HCT116 (cell line): ENCODE results near the gene MUC6. TPM values are rescaled to one million over a fixed set of nuclear protein-coding genes. Genes with fewer than 3 reads are reported as not detected.

Experiments used
- ATAC-seq: fragments of 200-7000 bp; cut with Tn5 transposase; 2 replicates; pipeline ENCODE4 v1.9.1; 2020; ENCODE audit warnings: mild to moderate bottlenecking, moderate library complexity
- BruUV-seq: library from RNA; stranded (reverse); fragments of 400-500 nt; replicated peaks from 2 replicates; lab custom pipeline; 2021; lab: Mats Ljungman, UMichigan
- CTCF ChIA-PET: fragments of 300-600 bp; sonication (Branson Sonifier 250); formaldehyde crosslinking; loops from one replicate; lab custom pipeline; 2021; ENCODE audit warnings: antibody characterized with exemption; lab: Charles Lee
- POLR2A ChIA-PET: fragments of 300-600, 350-600 bp; sonication (Branson Sonifier 250); formaldehyde crosslinking; loops from one replicate; lab custom pipeline; 2021; ENCODE audit warnings: antibody characterized with exemption; lab: Charles Lee
- RAD21 ChIA-PET, 2 experiments: fragments of 300-600 bp; sonication (Branson Sonifier 250); formaldehyde crosslinking; loops; one replicate each; lab custom pipeline; 2023; ENCODE audit warnings: low total read pairs in 2 of 2; ENCODE audit not compliant: uncharacterized antibody in 2 of 2, unreplicated experiment in 2 of 2, low non-redundant PET in 1 of 2; lab: Charles Lee
- DNase-seq: peaks from one replicate; pipeline ENCODE4 v3.0.0-alpha.2; 2010; ENCODE audit warnings: low read depth, low spot score
- H2AFZ ChIP-seq: fragments of 200-600 bp; shearing (Covaris generic), sonication (generic); 2 replicates; pipeline ENCODE4 v1.6.1; 2017; ENCODE audit warnings: low read depth, mixed run types, mixed read lengths, antibody characterized with exemption, low read length; ENCODE audit not compliant: poor library complexity, severe bottlenecking
- H3K27ac ChIP-seq: 2 replicates; pipeline ENCODE4 v1.5.1; 2012; ENCODE audit warnings: low read depth, low read length
- H3K27me3 ChIP-seq: fragments of 200-600 bp; sonication (generic); 2 replicates; pipeline ENCODE4 v1.6.1; 2016; ENCODE audit warnings: mixed run types, low read length, mixed read lengths; ENCODE audit not compliant: insufficient read depth
- H3K36me3 ChIP-seq, 2 experiments: fragments of 200-500 bp in 1 of 2; fragments of 200-600 bp in 1 of 2; sonication (Bioruptor generic) in 1 of 2; sonication (generic) in 1 of 2; 2 replicates each; pipeline versions ENCODE4 v1.5.1 to v1.6.1; 2014 to 2016; ENCODE audit warnings: low read length in 2 of 2, inconsistent platforms in 1 of 2, mixed read lengths in 1 of 2, mixed run types in 1 of 2; ENCODE audit not compliant: insufficient read depth in 2 of 2, control insufficient read depth in 1 of 2
- H3K4me1 ChIP-seq, 2 experiments: fragments of 200-600 bp in 1 of 2; sonication (generic) in 1 of 2; 2 replicates each; pipeline versions ENCODE4 v1.5.1 to v1.6.1; 2012 to 2017; ENCODE audit warnings: low read length in 2 of 2, inconsistent platforms in 1 of 2, mild to moderate bottlenecking in 1 of 2, mixed read lengths in 1 of 2, mixed run types in 1 of 2, moderate library complexity in 1 of 2; ENCODE audit not compliant: insufficient read depth in 2 of 2, control insufficient read depth in 1 of 2
- H3K4me2 ChIP-seq: fragments of 200-600 bp; sonication (generic); 2 replicates; pipeline ENCODE4 v1.6.1; 2017; ENCODE audit warnings: mixed run types, low read length, mixed read lengths
- H3K4me3 ChIP-seq, 2 experiments: fragments of 200-600 bp in 1 of 2; sonication (generic) in 1 of 2; replicated peaks in 1 of 2; 2 replicates each; pipeline ENCODE4 v1.5.1; 2011 to 2016; ENCODE audit warnings: low read length in 2 of 2, control low read depth in 1 of 2, low read depth in 1 of 2, mild to moderate bottlenecking in 1 of 2, mixed read lengths in 1 of 2, mixed run types in 1 of 2
- H3K79me2 ChIP-seq: fragments of 200-600 bp; sonication (generic); 2 replicates; pipeline ENCODE4 v1.6.1; 2017; ENCODE audit warnings: mild to moderate bottlenecking, mixed run types, low read length, moderate library complexity, mixed read lengths; ENCODE audit not compliant: insufficient read depth
- H3K9ac ChIP-seq: fragments of 200-600 bp; sonication (generic); 2 replicates; pipeline ENCODE4 v1.6.1; 2016; ENCODE audit warnings: low read length, mixed read lengths
- H3K9me2 ChIP-seq: fragments of 200-600 bp; sonication (generic), shearing (Covaris generic); 2 replicates; pipeline ENCODE4 v1.6.1; 2017; ENCODE audit warnings: mixed run types, mild to moderate bottlenecking, moderate library complexity; ENCODE audit not compliant: insufficient read depth
- H3K9me3 ChIP-seq, 2 experiments: fragments of 200-500 bp in 1 of 2; fragments of 200-600 bp in 1 of 2; sonication (Bioruptor generic) in 1 of 2; sonication (generic) in 1 of 2; 2 replicates each; pipeline ENCODE4 v1.6.1; 2014 to 2017; ENCODE audit warnings: low read length in 2 of 2, mixed read lengths in 2 of 2, inconsistent platforms in 1 of 2, low read depth in 1 of 2, mild to moderate bottlenecking in 1 of 2, mixed run types in 1 of 2, moderate library complexity in 1 of 2; ENCODE audit not compliant: control insufficient read depth in 1 of 2, insufficient read depth in 1 of 2
- H4K20me1 ChIP-seq: fragments of 200-600 bp; sonication (generic), shearing (Covaris generic); 2 replicates; pipeline ENCODE4 v1.6.1; 2017; ENCODE audit warnings: mixed run types, mild to moderate bottlenecking, moderate library complexity; ENCODE audit not compliant: insufficient read depth
- CBX3 ChIP-seq: IDR thresholded peaks from 2 replicates; pipeline ENCODE4 v1.6.1; 2012; ENCODE audit warnings: low read depth
- CEBPB ChIP-seq: IDR thresholded peaks from 2 replicates; pipeline ENCODE4 v1.6.1; 2012; ENCODE audit warnings: low read depth
- EGR1 ChIP-seq: IDR thresholded peaks from 2 replicates; pipeline ENCODE4 v1.6.1; 2012; ENCODE audit warnings: low read depth
- ELF1 ChIP-seq: IDR thresholded peaks from 2 replicates; pipeline ENCODE4 v1.6.1; 2012; ENCODE audit warnings: low read depth, borderline replicate concordance
- EZH2phosphoT487 ChIP-seq: fragments of 200-600 bp; IDR thresholded peaks from 2 replicates; pipeline ENCODE4 v1.6.1; 2018; ENCODE audit warnings: antibody characterized with exemption, borderline replicate concordance
- FOSL1 ChIP-seq: IDR thresholded peaks from 2 replicates; pipeline ENCODE4 v1.6.1; 2012; ENCODE audit warnings: low read depth
- POLR2A ChIP-seq: IDR thresholded peaks from 2 replicates; pipeline ENCODE4 v1.7.0; 2011; ENCODE audit warnings: borderline replicate concordance; ENCODE audit not compliant: insufficient read depth, insufficient read length; ENCODE audit errors: extremely low read depth
- SIN3A ChIP-seq: IDR thresholded peaks from 2 replicates; pipeline ENCODE4 v1.6.1; 2012; ENCODE audit warnings: low read depth
- SRF ChIP-seq: IDR thresholded peaks from 2 replicates; pipeline ENCODE4 v1.6.1; 2012; ENCODE audit warnings: low read depth
- ZNF274 ChIP-seq: fragments of 200-500 bp; sonication (Bioruptor generic); IDR thresholded peaks from 2 replicates; pipeline ENCODE4 v1.6.1; 2014; ENCODE audit warnings: mild to moderate bottlenecking, low read depth, low read length, inconsistent platforms
- intact Hi-C: fragments of 100-400 bp; cut with micrococcal nuclease; formaldehyde crosslinking; loops from 2 replicates; pipeline ENCODE4 v1.10.0; 2022
- total RNA-seq: library from RNA; stranded (reverse); gene quantifications from one replicate; pipeline ENCODE4 v1.2.1, GENCODE V29; 2021; ENCODE audit not compliant: unreplicated experiment
- TF ChIP-seq, protein P1 (sequence below): IDR thresholded peaks from 2 replicates; pipeline ENCODE4 v1.6.1; 2012; ENCODE audit warnings: low read depth
- TF ChIP-seq, protein P2 (sequence below): IDR thresholded peaks from 2 replicates; pipeline ENCODE4 v1.6.1; 2012

The MUC6 gene
- total RNA-seq, 1 experiment from 2014 or later: 0.02 TPM

DNA sequence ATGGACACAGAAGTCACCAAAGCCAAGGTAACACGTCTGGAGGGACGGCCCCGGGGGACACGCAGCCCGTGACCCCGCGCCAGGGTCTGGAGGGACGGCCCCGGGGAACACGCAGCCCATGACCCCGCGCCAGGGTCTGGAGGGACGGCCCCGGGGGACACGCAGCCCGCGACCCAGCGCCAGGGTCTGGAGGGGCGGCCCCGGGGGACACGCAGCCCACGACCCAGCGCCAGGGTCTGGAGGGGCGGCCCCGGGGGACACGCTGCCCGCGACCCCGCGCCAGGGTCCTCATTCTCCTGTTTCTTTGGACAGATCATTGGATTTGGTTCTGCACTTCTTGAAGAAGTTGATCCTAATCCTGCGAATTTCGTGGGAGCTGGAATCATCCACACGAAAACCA is 27.1 kb downstream of the MUC6 start:
- H3K27me3 ChIP-seq: no peaks in the 10 kb centered on the region
- no peak overlapping the region for H2AFZ ChIP-seq
- H3K4me3 ChIP-seq: no peak overlapping the region
- ChIA-PET RAD21 (no interaction called here), POLR2A (no interaction called here), CTCF (no interaction called here)
- H3K9me3 ChIP-seq: no peaks in the 10 kb centered on the region
- peaks cover 8 to 11% of the 10 kb centered on the region in 2 experiments; a peak in 3 of 4 replicates for H3K36me3 ChIP-seq
- H4K20me1 ChIP-seq: no peaks in the 10 kb centered on the region
- no peak overlapping the region for H3K9ac ChIP-seq
- no peaks in the 10 kb centered on the region for H3K79me2 ChIP-seq
- no peak overlapping the region for H3K27ac ChIP-seq
- BruUV-seq: no TSS peak
- DNase-seq (no peak), ATAC-seq (no peak)
- no peaks in the 10 kb centered on the region for H3K4me1 ChIP-seq
- intact Hi-C loops: no loop called here
- no peak for TF ChIP-seq CEBPB
- no peak for TF ChIP-seq CBX3
- no peak for TF ChIP-seq SRF
- TF ChIP-seq, protein P1, sequence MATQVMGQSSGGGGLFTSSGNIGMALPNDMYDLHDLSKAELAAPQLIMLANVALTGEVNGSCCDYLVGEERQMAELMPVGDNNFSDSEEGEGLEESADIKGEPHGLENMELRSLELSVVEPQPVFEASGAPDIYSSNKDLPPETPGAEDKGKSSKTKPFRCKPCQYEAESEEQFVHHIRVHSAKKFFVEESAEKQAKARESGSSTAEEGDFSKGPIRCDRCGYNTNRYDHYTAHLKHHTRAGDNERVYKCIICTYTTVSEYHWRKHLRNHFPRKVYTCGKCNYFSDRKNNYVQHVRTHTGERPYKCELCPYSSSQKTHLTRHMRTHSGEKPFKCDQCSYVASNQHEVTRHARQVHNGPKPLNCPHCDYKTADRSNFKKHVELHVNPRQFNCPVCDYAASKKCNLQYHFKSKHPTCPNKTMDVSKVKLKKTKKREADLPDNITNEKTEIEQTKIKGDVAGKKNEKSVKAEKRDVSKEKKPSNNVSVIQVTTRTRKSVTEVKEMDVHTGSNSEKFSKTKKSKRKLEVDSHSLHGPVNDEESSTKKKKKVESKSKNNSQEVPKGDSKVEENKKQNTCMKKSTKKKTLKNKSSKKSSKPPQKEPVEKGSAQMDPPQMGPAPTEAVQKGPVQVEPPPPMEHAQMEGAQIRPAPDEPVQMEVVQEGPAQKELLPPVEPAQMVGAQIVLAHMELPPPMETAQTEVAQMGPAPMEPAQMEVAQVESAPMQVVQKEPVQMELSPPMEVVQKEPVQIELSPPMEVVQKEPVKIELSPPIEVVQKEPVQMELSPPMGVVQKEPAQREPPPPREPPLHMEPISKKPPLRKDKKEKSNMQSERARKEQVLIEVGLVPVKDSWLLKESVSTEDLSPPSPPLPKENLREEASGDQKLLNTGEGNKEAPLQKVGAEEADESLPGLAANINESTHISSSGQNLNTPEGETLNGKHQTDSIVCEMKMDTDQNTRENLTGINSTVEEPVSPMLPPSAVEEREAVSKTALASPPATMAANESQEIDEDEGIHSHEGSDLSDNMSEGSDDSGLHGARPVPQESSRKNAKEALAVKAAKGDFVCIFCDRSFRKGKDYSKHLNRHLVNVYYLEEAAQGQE: no peak
- TF ChIP-seq, protein P2, sequence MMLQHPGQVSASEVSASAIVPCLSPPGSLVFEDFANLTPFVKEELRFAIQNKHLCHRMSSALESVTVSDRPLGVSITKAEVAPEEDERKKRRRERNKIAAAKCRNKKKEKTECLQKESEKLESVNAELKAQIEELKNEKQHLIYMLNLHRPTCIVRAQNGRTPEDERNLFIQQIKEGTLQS: no peak
- TF ChIP-seq POLR2A: no peak
- no peak for TF ChIP-seq ZNF274
- TF ChIP-seq SIN3A: no peak
- no peak for TF ChIP-seq ELF1
- TF ChIP-seq EZH2phosphoT487: no peak
- TF ChIP-seq EGR1: no peak
- no peak for TF ChIP-seq FOSL1
- H3K9me2 ChIP-seq: no peaks in the 10 kb centered on the region
- no peak overlapping the region for H3K4me2 ChIP-seq
